Measurements from ENCODE around the gene MC2R. TPM values are rescaled to one million over a fixed set of nuclear protein-coding genes. Genes with fewer than 3 reads are reported as not detected.
"Not testable (repeated sequence)": the region's sequence is repeated elsewhere in the genome, so short reads cannot be mapped to it uniquely, and the experiment has no call there.

MC2R gene
- total and polyA plus RNA-seq, 5 donors = not detected

DNA sequence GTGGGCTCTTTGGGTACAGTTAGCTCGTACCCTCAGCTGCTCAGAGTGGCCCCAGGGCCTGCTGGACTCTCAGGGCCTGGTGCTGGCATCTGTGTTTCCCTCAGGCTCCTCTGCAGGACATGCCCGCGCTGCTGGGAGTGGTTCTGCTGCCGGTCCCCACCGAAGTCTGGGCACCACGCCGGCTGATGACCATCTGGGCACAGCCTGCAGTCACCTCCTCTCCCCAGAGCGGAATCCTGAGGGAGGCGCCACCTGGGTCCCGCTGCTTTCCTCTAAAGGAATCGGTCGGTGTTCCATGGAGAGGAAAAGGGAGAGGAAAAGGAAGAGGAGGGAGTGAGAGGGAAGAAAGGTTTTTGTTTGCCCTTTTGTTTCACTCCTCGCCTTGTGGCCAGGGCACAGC is 43.6 kb downstream of the MC2R start:
- Histone ChIP-seq H3K4me1 (ENCODE audit: control insufficient read depth, insufficient read depth, low read length) (no peaks in the 10 kb centered on the region), H3K9me3 (ENCODE audit: control insufficient read depth, low read length) (no peaks in the 10 kb centered on the region), H3K4me3 (ENCODE audit: low read length) (no peak overlapping the region), H3K27ac (ENCODE audit: low read length) (no peak overlapping the region), H3K27me3 (ENCODE audit: control insufficient read depth, insufficient read depth) (no peaks in the 10 kb centered on the region)
- intact Hi-C loops (cut with DNase I) = no loop called here
- no peak for DNase-seq
- no peak for ATAC-seq
- WGBS = 55% methylated on average over 13 of the region's 13 CpGs

DNA sequence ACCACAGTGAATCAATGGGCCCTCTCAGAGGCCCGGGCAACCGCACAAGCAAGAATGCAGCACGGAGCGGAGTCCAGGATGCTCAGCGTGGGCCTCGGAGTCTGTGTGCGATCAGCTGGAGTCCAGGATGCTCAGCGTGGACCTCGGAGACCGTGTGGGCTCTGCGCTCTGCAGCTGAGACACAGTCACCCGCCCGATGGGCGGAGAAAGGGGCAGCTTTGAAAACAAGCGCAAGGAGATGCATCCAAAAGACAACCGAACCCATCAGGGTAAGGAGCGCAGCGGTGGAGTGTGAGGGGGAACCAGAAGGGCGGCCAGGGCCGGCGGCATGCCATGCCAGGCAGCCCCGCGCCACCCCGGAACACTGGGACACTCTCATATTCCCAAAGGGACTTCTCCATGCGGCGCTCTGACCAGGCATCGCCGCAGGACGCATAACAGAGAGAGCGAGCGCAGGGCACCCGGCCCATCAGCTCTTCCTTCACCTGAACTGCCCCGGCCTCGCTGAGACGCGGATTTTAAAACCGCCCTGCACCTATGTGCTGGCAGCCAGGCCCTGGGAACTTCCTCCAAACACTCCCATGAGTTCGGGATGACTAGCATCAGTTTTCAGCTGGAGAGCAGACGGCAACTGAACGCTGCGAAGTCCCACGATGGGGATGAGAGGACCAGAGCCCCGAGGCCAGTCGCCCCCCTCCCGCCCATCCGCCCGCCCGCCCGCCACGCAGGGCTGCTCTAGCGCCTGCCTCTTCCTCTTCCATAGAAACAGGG is 46.6 kb downstream of the MC2R start:
- 3% methylated on average over 51 of the region's 51 CpGs for WGBS
- intact Hi-C loops (cut with DNase I) = no loop called here
- no peaks in the 10 kb centered on the region for H3K9me3 ChIP-seq (ENCODE audit: control insufficient read depth, low read length)
- H3K4me1 ChIP-seq (ENCODE audit: control insufficient read depth, insufficient read depth, low read length) = no peaks in the 10 kb centered on the region
- no peak overlapping the region for H3K27ac ChIP-seq (ENCODE audit: low read length)
- H3K27me3 ChIP-seq (ENCODE audit: control insufficient read depth, insufficient read depth) = no peaks in the 10 kb centered on the region
- DNase-seq (no peak), ATAC-seq (no peak)
- H3K4me3 ChIP-seq (ENCODE audit: low read length) = no peak overlapping the region

GRCh38 chr18:13862898-13863297 is 52.4 kb downstream of the MC2R start:
- H3K27me3 ChIP-seq (ENCODE audit: control insufficient read depth, insufficient read depth); intact Hi-C loops (cut with DNase I): not testable (repeated sequence)
- WGBS = 47% methylated on average over 7 of the region's 7 CpGs

DNA sequence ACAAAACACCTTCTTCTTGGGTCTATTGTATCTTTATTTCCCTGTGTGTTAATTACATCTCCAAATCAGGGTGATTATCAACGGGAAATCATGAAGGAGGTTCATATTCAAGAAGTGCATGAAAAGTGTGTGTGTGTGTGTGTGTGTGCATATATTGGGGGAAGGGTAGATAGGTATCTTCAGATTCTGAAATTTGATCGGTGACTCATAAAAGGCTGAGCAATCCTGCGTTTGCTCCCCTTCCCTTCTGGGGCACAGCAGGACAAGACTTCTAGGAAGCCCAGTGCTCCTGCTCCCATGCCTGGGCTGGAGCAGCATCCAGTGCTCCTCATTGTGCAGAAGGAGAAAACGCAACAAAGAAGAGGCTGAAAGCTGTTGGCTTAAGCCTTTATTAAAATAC is 65.5 kb downstream of the MC2R start:
- H3K4me1 ChIP-seq (ENCODE audit: control insufficient read depth, insufficient read depth, low read length) = no peaks in the 10 kb centered on the region
- intact Hi-C loops (cut with DNase I) = no loop called here
- DNase-seq (no peak), ATAC-seq (no peak)
- no peaks in the 10 kb centered on the region for H3K9me3 ChIP-seq (ENCODE audit: control insufficient read depth, low read length)
- 86% methylated on average over 4 of the region's 4 CpGs for WGBS
- no peak overlapping the region for H3K4me3 ChIP-seq (ENCODE audit: low read length)
- H3K27ac ChIP-seq (ENCODE audit: low read length) = no peak overlapping the region
- no peaks in the 10 kb centered on the region for H3K27me3 ChIP-seq (ENCODE audit: control insufficient read depth, insufficient read depth)

More at GRCh38 chr18:13862898-13863297, 52.4 kb downstream of the MC2R start:
- not testable (repeated sequence) for H3K27ac ChIP-seq (ENCODE audit: low read length); H3K9me3 ChIP-seq (ENCODE audit: control insufficient read depth, low read length); DNase-seq; ATAC-seq; H3K4me1 ChIP-seq (ENCODE audit: control insufficient read depth, insufficient read depth, low read length); H3K4me3 ChIP-seq (ENCODE audit: low read length)

DNA sequence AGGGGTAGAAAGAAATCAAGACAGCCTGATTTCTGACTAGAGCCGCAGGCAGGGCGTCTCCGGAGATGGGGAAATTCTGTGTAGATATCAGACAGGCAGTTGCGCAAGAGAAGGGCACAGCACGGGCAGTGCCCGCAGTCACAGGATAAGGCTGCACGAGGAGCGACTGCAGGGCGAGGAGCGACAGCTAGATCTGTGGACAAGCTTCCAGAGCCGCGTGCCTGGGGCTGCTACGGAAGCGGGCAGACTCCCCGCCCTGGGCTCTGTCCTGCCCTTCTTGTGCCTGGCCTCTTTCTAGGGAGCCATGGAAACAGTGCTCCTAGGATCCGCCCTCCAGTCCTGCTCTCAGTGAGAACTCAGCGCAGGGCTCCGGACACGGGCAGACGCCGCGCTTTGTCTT is 78.8 kb downstream of the MC2R start:
- no peaks in the 10 kb centered on the region for H3K4me1 ChIP-seq (ENCODE audit: control insufficient read depth, insufficient read depth, low read length)
- H3K27ac ChIP-seq (ENCODE audit: low read length) = no peak overlapping the region
- no peaks in the 10 kb centered on the region for H3K9me3 ChIP-seq (ENCODE audit: control insufficient read depth, low read length)
- ATAC-seq (no peak), DNase-seq (no peak)
- WGBS = 93% methylated on average over 22 of the region's 22 CpGs
- H3K4me3 ChIP-seq (ENCODE audit: low read length) = no peak overlapping the region
- no peaks in the 10 kb centered on the region for H3K27me3 ChIP-seq (ENCODE audit: control insufficient read depth, insufficient read depth)
- intact Hi-C loops (cut with DNase I) = no loop called here

DNA sequence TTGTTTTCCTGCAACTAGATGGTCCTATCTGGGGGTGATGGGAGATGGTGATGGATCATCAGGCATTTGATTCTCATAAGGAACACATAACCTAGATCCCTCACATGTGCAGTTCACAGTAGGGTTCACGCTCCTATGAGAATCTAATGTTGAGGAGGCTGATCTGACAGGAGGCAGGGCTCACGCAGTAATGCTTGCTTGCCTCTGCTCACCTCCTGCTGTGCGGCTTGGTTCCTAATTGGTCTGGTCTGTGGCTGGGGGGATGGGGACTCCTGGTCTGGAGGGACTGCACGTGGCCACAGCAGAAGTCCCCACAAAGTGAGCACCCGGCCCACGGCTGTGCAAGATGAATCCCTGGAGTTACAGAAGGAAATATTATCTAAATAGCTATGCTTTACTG is 80.1 kb downstream of the MC2R start:
- ATAC-seq (no peak), DNase-seq (no peak)
- intact Hi-C loops (cut with DNase I) = no loop called here
- no peak overlapping the region for H3K27ac ChIP-seq (ENCODE audit: low read length)
- no peaks in the 10 kb centered on the region for H3K27me3 ChIP-seq (ENCODE audit: control insufficient read depth, insufficient read depth)
- 66% methylated on average over 6 of the region's 6 CpGs for WGBS
- H3K4me1 ChIP-seq (ENCODE audit: control insufficient read depth, insufficient read depth, low read length) = no peaks in the 10 kb centered on the region
- no peak overlapping the region for H3K4me3 ChIP-seq (ENCODE audit: low read length)
- H3K9me3 ChIP-seq (ENCODE audit: control insufficient read depth, low read length) = no peaks in the 10 kb centered on the region

- 51% methylated on average over 8 of the region's 8 CpGs for WGBS
- intact Hi-C loops (cut with DNase I) = no loop called here
- H3K4me1 ChIP-seq (ENCODE audit: control insufficient read depth, insufficient read depth, low read length) = no peaks in the 10 kb centered on the region
- H3K27me3 ChIP-seq (ENCODE audit: control insufficient read depth, insufficient read depth) = no peaks in the 10 kb centered on the region
- no peak overlapping the region for H3K27ac ChIP-seq (ENCODE audit: low read length)
- H3K9me3 ChIP-seq (ENCODE audit: control insufficient read depth, low read length) = no peaks in the 10 kb centered on the region
- no peak overlapping the region for H3K4me3 ChIP-seq (ENCODE audit: low read length)
- DNase-seq = no peak
- ATAC-seq = no peak
Measured at GRCh38 chr18:13834496-13835015, 80.8 kb downstream of the MC2R start.

Other genes with a start within 250 kb of the MC2R start
- 10 to 100 TPM; 40.1 to 66.5 (median 48.1) TPM for gene FAM210A, start 189.0 kb downstream of the MC2R start, total RNA-seq
- gene FAM210A, start 189.0 kb downstream of the MC2R start, polyA plus RNA-seq = 12.6 TPM
- gene RNMT, start 188.9 kb downstream of the MC2R start, total RNA-seq = 10 to 100 TPM; 27.8 to 40.1 (median 34.5) TPM
- 18.8 TPM for gene RNMT, start 188.9 kb downstream of the MC2R start, polyA plus RNA-seq
- not detected for gene MC5R, start 91.4 kb downstream of the MC2R start, total RNA-seq
- not detected for gene MC5R, start 91.4 kb downstream of the MC2R start, polyA plus RNA-seq
- gene ZNF519, start 216.9 kb upstream of the MC2R start, total RNA-seq = 1 to 10 TPM; 4.3 to 7.9 (median 5.2) TPM
- 1.9 TPM for gene ZNF519, start 216.9 kb upstream of the MC2R start, polyA plus RNA-seq

Measured in right cardiac atrium (tissue), 5 donors.